ENCODE results near the gene ORC5. TPM values are rescaled to one million over a fixed set of nuclear protein-coding genes. Genes with fewer than 3 reads are reported as not detected.
"Not testable (repeated sequence)": the region's sequence is repeated elsewhere in the genome, so short reads cannot be mapped to it uniquely, and the experiment has no call there.

ORC5 gene
- 10 to 100 TPM; 21.2 to 24.8 TPM for total RNA-seq

DNA sequence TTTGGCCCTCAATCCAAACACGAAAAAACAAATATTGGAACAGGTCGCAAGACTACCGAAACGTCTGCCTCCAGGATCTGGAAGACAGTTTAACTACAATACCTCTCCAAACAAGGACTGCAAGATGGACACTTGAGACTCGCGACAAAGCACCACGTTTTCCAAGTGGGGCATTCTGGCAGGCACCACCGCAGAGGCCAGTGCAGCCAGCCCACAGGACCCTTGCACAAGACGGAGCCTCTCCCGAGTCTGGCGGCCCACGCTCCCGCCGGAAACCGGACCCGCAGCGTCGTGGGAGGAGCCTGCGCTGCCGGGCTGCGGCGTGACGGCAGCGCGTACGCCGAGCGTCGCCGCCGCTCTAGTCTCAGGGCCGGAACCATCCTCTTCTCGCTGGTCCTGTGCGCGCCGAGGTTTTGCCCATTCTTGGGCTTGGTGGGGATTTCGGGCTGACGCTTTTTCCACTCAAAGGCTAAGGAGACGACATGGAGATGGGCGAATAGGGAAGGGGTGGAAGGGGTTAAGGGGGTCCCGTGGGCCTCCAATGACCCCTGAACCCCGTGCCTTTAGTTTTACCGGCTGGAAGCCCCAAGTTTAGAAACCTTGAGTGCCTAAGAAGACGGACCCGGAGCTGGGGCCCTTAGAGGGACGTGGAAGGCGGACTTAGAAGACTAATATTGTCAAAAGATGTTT lies at the start of gene ORC5:
Gene ORC5, minus strand, starts transcription at position 283 of the 690 bp plus-strand sequence. Its CDS starts 109 bp downstream, at position 174.
- peak; percentile 79 for DNase-seq
- ChIA-PET CTCF (interaction anchor here (0.6 to 2.3 kb wide), 5 partner anchors 16 to 676 kb away, joined by 3 to 7 read pairs (median 3); no protein-coding TSS in a partner anchor), POLR2A (interaction anchor here (0.7 to 0.8 kb wide), 3 partner anchors 16 to 19 kb away, joined by 3 to 5 read pairs (median 3); no protein-coding TSS in a partner anchor)
- Mint-ChIP-seq H3K4me1 (ENCODE audit: low read depth) (peaks cover 26% of the 10 kb centered on the region), H3K27me3 (ENCODE audit: low read depth) (peaks cover 8% of the 10 kb centered on the region), H3K4me3 (peak within 1 kb of the TSS; percentile 93), H3K27ac (peak within 1 kb of the TSS; percentile 95), H3K9me3 (ENCODE audit: insufficient read depth) (peaks cover 4% of the 10 kb centered on the region), H3K36me3 (ENCODE audit: low read depth) (peaks cover 8% of the 10 kb centered on the region)
- ATAC-seq: peak; percentile 99

DNA sequence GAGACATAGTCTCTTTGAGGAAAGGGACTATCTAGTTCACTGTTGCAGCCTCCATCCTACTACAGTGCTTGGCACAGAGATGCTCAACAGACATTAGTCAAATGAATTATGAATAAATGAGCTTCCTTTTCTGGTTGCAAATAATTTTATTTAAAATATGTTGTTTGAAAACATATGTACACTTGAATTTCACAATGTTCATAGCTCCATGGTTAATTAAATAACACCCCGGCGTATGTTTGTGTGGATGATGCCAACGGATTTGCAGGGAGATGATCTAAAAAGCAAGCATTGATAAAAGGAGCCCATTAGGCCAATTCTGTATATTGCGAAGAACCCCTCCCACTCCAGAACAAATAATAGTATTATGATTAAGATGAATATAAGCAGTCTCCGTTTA lies 47.8 kb upstream of the ORC5 start:
- ChIA-PET POLR2A (no interaction called here), CTCF (interaction anchor here (1.5 kb wide), 1 partner anchor 12 kb away, joined by 3 read pairs; no protein-coding TSS in a partner anchor)
- peaks cover 3% of the 10 kb centered on the region for H3K27me3 Mint-ChIP-seq (ENCODE audit: low read depth)
- no peak overlapping the region for H3K4me3 Mint-ChIP-seq
- no peaks in the 10 kb centered on the region for H3K9me3 Mint-ChIP-seq (ENCODE audit: insufficient read depth)
- no peaks in the 10 kb centered on the region for H3K36me3 Mint-ChIP-seq (ENCODE audit: low read depth)
- ATAC-seq: no peak
- no peaks in the 10 kb centered on the region for H3K4me1 Mint-ChIP-seq (ENCODE audit: low read depth)
- DNase-seq: no peak
- no peak overlapping the region for H3K27ac Mint-ChIP-seq

DNA sequence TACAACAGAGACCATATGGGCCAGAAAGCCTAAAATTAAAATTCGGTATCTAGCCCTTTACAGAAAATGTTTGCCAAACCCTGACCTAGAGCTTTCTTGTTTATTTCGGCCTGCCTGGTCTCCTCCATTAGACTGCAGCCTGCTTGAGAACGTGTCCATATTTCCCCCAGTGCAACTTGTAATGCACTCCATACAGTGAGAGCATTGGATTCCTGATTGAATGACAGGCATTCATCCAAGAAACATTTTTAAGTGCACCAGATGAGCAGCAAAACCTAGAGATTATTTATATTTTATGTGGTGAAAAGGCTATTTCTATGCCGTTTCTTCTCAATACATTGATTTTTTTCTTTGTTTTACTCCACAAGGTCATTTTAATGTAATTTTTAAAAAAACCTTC lies 47.4 kb upstream of the ORC5 start:
- CTCF ChIA-PET: interaction anchor here (1.5 kb wide), 1 partner anchor 12 kb away, joined by 3 read pairs; no protein-coding TSS in a partner anchor
- DNase-seq (no peak), ATAC-seq (no peak)
- POLR2A ChIA-PET: no interaction called here
- H3K4me3 Mint-ChIP-seq: no peak overlapping the region
- no peak overlapping the region for H3K27ac Mint-ChIP-seq
- H3K36me3 Mint-ChIP-seq (ENCODE audit: low read depth): no peaks in the 10 kb centered on the region
- peaks cover 3% of the 10 kb centered on the region for H3K27me3 Mint-ChIP-seq (ENCODE audit: low read depth)
- H3K9me3 Mint-ChIP-seq (ENCODE audit: insufficient read depth): no peaks in the 10 kb centered on the region
- H3K4me1 Mint-ChIP-seq (ENCODE audit: low read depth): no peaks in the 10 kb centered on the region

DNA sequence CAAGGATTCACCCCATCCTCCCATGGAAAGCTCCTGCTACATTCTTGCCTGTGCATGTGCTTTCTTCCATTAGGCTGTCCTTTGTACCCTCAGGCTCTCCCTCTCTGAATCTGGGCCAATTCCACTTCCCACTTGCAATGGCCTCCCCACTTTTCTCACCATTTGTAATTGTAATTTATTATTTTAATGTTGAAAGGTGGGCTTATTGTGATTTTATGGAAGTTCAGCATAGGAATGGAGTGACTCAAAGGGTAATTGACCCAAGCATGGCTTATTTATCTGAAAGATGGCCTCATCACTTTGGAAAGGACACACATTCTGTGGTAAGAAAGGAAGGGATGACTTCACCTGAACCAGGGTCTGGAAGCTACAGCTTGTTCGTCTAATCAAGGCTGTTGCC lies 46.9 kb upstream of the ORC5 start:
- no peaks in the 10 kb centered on the region for H3K9me3 Mint-ChIP-seq (ENCODE audit: insufficient read depth)
- no peaks in the 10 kb centered on the region for H3K36me3 Mint-ChIP-seq (ENCODE audit: low read depth)
- H3K4me3 Mint-ChIP-seq: no peak overlapping the region
- no peak overlapping the region for H3K27ac Mint-ChIP-seq
- no peaks in the 10 kb centered on the region for H3K4me1 Mint-ChIP-seq (ENCODE audit: low read depth)
- ChIA-PET POLR2A (no interaction called here), CTCF (interaction anchor here (1.5 kb wide), 1 partner anchor 13 kb away, joined by 3 read pairs; no protein-coding TSS in a partner anchor)
- DNase-seq: no peak
- no peak for ATAC-seq
- H3K27me3 Mint-ChIP-seq (ENCODE audit: low read depth): no peaks in the 10 kb centered on the region

DNA sequence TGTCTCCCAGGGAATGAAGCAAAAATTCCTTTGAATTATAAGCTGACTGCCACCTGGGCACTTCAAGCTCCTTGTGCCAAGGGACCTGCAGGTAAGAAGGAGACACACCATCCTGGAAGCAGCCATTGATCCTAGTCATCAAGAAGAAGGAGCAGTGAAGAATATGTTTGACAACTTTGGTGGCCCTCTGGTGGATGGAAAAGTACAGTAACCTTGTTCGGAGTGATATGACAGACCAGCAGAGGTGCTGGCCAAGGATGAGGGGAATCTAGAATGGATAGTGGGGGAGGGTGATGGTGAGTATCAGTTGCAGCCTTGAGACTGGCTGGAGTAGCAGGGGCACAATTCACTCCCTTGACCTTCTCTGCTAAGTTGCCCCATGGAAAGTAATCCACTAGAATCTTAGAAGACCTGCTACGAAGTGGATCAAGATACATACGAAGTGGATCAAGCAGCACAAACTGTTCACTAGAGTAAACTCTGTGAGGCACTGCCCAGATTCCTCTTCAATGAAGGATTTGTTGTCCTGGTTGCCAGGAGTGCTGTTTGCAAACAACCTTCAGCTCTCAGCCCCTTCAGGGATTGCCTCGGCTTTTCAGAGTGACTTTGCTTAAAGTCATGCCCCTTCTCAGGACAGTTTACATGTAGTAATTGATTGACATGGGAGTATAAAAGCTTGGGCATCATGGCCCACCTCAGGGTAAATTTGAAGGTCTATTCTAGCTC lies 44.8 kb upstream of the ORC5 start:
- CTCF ChIA-PET: interaction anchor here (1.5 kb wide), 1 partner anchor 15 kb away, joined by 5 read pairs; no protein-coding TSS in a partner anchor
- Mint-ChIP-seq H3K9me3 (ENCODE audit: insufficient read depth) (no peaks in the 10 kb centered on the region), H3K27me3 (ENCODE audit: low read depth) (peaks cover 3% of the 10 kb centered on the region), H3K4me1 (ENCODE audit: low read depth) (no peaks in the 10 kb centered on the region), H3K4me3 (no peak overlapping the region), H3K36me3 (ENCODE audit: low read depth) (no peaks in the 10 kb centered on the region), H3K27ac (no peak overlapping the region)
- ATAC-seq (no peak), DNase-seq (no peak)
- POLR2A ChIA-PET: no interaction called here

DNA sequence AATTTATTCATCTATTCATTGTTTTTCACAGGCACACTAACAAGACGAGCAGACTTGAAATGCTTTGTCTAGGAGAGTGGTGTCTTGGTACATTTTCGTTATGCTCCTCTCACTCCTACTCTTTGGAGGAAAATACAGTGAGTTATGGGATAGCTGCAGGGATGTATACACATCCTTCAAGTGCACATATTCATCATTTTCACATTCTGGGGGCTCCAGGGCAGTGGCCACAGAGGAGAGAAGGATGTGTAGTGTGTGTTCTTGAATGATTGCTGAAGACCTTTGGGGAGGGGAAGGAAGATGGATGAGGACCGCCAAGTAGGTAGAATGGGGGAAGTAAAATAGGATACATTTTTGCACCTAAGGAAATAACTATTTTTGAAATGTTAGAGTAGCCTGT lies 34.8 kb upstream of the ORC5 start:
- Mint-ChIP-seq H3K9me3 (ENCODE audit: insufficient read depth) (no peaks in the 10 kb centered on the region), H3K4me3 (no peak overlapping the region), H3K36me3 (ENCODE audit: low read depth) (no peaks in the 10 kb centered on the region), H3K4me1 (ENCODE audit: low read depth) (no peaks in the 10 kb centered on the region), H3K27ac (no peak overlapping the region), H3K27me3 (ENCODE audit: low read depth) (peaks cover 25% of the 10 kb centered on the region)
- CTCF ChIA-PET: no interaction called here
- POLR2A ChIA-PET: no interaction called here
- ATAC-seq: no peak
- no peak for DNase-seq

DNA sequence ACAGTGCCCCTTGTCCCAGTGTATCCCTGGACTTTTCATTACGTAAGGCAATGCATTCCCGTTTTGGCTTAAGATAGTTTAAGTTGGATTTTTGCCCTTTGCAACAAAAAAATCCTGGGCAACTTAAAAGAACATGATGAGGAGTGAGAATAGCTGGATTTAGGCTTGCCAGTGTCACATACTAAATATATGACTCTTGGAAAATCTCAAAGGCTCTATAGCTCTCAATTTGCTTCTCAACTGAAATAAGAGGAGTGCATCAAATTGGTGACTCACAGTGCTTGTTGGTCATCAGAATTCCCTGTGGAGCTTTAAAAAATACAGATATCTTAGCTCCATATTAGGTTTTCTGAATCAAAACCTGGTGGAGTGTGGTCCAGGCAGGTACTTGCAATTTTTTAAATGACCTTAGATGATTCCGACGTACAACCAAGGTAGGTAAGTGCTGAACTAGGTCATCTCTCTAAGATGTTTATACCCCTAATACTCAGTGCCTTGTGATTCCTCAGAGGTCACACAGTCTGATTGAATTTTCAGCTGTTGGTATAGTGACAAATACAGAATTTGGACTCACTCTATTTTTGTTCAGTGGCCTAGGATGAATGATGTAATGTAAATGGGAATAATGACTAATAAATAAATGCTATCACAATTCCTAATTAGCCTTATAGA lies 33.9 kb upstream of the ORC5 start:
- ChIA-PET POLR2A (interaction anchor here (0.6 kb wide), 2 partner anchors 613 to 962 kb away, joined by 3 read pairs; no protein-coding TSS in a partner anchor), CTCF (interaction anchor here (2.3 kb wide), 1 partner anchor 10 kb away, joined by 7 read pairs; no protein-coding TSS in a partner anchor)
- ATAC-seq (no peak), DNase-seq (no peak)
- peaks cover 30% of the 10 kb centered on the region for H3K27me3 Mint-ChIP-seq (ENCODE audit: low read depth)
- no peaks in the 10 kb centered on the region for H3K9me3 Mint-ChIP-seq (ENCODE audit: insufficient read depth)
- H3K36me3 Mint-ChIP-seq (ENCODE audit: low read depth): no peaks in the 10 kb centered on the region
- H3K4me1 Mint-ChIP-seq (ENCODE audit: low read depth): no peaks in the 10 kb centered on the region
- no peak overlapping the region for H3K27ac Mint-ChIP-seq
- no peak overlapping the region for H3K4me3 Mint-ChIP-seq

DNA sequence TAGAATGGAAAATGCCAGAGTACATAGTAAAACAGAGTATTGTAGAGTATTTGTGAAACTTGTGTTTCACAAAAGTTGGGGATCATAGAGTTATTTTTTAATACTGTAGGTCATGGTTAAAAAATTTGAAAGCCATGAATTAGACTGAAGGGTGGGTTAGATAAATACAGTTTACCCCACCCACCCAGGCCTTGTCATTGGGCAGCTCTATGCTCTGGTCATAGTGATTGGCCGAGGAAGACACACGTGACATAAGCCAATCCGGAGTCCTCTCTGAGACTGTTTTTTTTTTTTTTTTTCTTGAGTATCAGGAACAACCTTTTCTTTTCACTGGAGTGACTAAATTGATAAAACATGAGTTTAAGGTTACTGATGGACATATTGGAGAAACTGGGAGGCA lies 33.3 kb upstream of the ORC5 start:
- ChIA-PET POLR2A (interaction anchor here (0.6 kb wide), 1 partner anchor 612 kb away, joined by 3 read pairs; no protein-coding TSS in a partner anchor), CTCF (interaction anchor here (2.3 kb wide), 1 partner anchor 10 kb away, joined by 7 read pairs; no protein-coding TSS in a partner anchor)
- DNase-seq: no peak
- Mint-ChIP-seq H3K27me3 (ENCODE audit: low read depth) (peaks cover 31% of the 10 kb centered on the region), H3K36me3 (ENCODE audit: low read depth) (no peaks in the 10 kb centered on the region), H3K4me1 (ENCODE audit: low read depth) (no peaks in the 10 kb centered on the region), H3K27ac (no peak overlapping the region), H3K4me3 (no peak overlapping the region), H3K9me3 (ENCODE audit: insufficient read depth) (no peaks in the 10 kb centered on the region)
- no peak for ATAC-seq

DNA sequence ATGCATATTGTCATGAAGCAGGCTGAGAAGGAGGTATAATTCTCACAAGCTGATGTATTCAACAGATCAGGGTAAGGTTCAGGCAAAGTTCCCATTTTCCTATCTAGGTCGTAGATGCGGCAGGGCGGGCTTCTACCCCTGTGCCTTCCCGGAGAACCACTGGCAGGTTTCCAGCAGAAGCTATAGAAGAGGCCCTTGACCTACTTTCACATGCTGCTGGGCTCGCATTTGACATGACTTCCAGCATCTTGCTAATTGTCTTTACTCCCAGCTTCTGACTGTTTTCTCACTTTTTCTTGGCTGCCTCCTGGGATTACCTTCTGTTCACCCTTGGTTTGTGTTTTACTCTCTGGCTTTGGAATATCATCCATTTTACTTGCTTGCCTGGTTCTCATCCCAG lies 32.6 kb upstream of the ORC5 start:
- no peaks in the 10 kb centered on the region for H3K4me1 Mint-ChIP-seq (ENCODE audit: low read depth)
- ATAC-seq (no peak), DNase-seq (no peak)
- ChIA-PET CTCF (interaction anchor here (1.0 to 2.3 kb wide), 2 partner anchors 9 to 29 kb away, joined by 3 to 7 read pairs; no protein-coding TSS in a partner anchor), POLR2A (no interaction called here)
- peaks cover 28% of the 10 kb centered on the region for H3K27me3 Mint-ChIP-seq (ENCODE audit: low read depth)
- no peak overlapping the region for H3K27ac Mint-ChIP-seq
- H3K4me3 Mint-ChIP-seq: no peak overlapping the region
- H3K9me3 Mint-ChIP-seq (ENCODE audit: insufficient read depth): no peaks in the 10 kb centered on the region
- no peaks in the 10 kb centered on the region for H3K36me3 Mint-ChIP-seq (ENCODE audit: low read depth)

DNA sequence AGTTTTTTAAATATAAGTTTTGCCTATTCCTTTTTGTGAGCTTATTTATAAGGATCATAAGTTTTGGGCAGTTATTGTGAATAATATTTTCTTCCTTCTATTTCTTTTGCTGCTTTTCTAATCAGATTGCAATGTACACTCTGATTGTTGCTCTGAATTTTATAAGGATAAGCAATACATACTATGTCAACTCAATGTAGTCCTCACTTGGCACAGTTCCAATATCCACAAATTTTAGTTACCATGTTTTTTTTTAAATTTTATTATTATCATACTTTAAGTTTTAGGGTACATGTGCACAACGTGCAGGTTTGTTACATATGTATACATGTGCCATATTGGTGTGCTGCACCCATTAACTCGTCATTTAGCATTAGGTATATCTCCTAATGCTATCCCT lies 27.2 kb upstream of the ORC5 start:
- H3K27ac Mint-ChIP-seq; H3K4me1 Mint-ChIP-seq (ENCODE audit: low read depth); ATAC-seq; H3K36me3 Mint-ChIP-seq (ENCODE audit: low read depth); H3K9me3 Mint-ChIP-seq (ENCODE audit: insufficient read depth); CTCF ChIA-PET; H3K4me3 Mint-ChIP-seq; DNase-seq; POLR2A ChIA-PET: not testable (repeated sequence)
- H3K27me3 Mint-ChIP-seq (ENCODE audit: low read depth): peaks cover 22% of the 10 kb centered on the region

DNA sequence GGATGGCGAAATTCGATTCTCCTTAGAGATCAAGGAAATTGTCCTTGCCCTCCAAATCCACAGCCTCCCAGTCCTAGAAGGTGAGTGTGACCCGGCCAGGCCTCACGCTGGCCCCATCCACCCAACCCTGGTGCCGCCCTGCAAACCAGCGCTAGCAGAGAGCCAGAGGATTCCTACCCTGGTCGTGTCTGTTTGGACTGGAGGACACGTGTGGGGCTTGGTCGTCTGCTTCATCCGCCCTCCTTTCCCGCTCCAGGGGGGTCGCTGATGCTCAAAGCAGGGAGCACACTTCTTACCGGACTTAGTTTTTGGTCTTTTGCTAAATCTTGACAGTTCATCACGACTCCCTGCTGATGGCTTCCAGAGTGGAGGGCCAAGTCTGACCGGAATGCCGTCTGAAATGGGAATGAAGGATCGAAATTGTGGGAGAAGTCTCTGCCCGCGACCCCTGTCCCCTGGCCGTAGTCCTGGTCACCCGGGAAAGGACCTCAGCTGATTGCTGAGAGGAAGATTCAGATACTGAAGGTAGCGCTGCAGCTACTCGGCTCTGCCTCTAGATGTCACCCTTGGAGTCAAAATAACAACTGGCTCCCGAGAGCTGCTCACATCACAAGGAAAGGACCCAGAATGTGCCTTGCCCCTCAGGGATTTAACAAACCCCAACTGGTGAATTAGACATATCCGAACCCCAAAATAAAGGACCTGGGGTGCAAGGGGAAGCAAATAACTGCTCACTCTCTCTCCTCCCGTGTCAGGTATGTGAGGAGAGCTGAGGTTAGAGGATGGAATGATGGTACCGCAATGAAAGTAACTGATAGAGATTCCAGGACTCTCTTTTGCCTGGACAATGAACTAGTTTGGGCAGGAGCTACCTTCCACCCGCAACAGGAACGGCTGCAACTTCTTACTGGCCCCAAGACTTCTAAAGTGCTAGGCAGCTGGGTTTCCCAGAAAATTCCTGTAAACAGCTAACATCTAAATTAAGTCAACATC lies 23.5 kb upstream of the ORC5 start:
- ChIA-PET POLR2A (no interaction called here), CTCF (interaction anchor here (0.6 to 3.1 kb wide), 20 partner anchors 9 to 710 kb away, joined by 3 to 20 read pairs (median 4); partner anchors contain the start of gene ORC5)
- Mint-ChIP-seq H3K27me3 (ENCODE audit: low read depth) (peaks cover 20% of the 10 kb centered on the region), H3K4me1 (ENCODE audit: low read depth) (no peaks in the 10 kb centered on the region), H3K9me3 (ENCODE audit: insufficient read depth) (no peaks in the 10 kb centered on the region), H3K4me3 (no peak overlapping the region), H3K27ac (no peak overlapping the region), H3K36me3 (ENCODE audit: low read depth) (no peaks in the 10 kb centered on the region)
- ATAC-seq (peak; percentile 82), DNase-seq (peak; percentile 62)
